ENCODE results near the gene FOXP1.

The FOXP1 gene

GRCh38 chr3:71064291-71064955, 519.1 kb downstream of the FOXP1 start:
- no peaks in the 10 kb centered on the region for H3K9me3 ChIP-seq (ENCODE audit: low read length)
- 0 out of 2 replicates have a peak, but pooled peaks cover 3% of the 10 kb centered on the region for H3F3A ChIP-seq (ENCODE audit: insufficient read depth, low read length)
- no peaks in the 10 kb centered on the region for H3K9me2 ChIP-seq (ENCODE audit: low read depth, low read length)
- H3K27me3 ChIP-seq (ENCODE audit: insufficient read depth, low read length) = no peaks in the 10 kb centered on the region
- H2AFZ ChIP-seq (ENCODE audit: low read length) = no peak overlapping the region
- peak overlapping the region; percentile 72 for H3K4me2 ChIP-seq (ENCODE audit: low read length)
- peak overlapping the region; percentile 43 for H3K9ac ChIP-seq (ENCODE audit: low read length)
- no peak for TF ChIP-seq EZH2 (IDR thresholded peaks at IDR 0.05; ENCODE audit: borderline replicate concordance, low read length)
- TF ChIP-seq, protein P1, sequence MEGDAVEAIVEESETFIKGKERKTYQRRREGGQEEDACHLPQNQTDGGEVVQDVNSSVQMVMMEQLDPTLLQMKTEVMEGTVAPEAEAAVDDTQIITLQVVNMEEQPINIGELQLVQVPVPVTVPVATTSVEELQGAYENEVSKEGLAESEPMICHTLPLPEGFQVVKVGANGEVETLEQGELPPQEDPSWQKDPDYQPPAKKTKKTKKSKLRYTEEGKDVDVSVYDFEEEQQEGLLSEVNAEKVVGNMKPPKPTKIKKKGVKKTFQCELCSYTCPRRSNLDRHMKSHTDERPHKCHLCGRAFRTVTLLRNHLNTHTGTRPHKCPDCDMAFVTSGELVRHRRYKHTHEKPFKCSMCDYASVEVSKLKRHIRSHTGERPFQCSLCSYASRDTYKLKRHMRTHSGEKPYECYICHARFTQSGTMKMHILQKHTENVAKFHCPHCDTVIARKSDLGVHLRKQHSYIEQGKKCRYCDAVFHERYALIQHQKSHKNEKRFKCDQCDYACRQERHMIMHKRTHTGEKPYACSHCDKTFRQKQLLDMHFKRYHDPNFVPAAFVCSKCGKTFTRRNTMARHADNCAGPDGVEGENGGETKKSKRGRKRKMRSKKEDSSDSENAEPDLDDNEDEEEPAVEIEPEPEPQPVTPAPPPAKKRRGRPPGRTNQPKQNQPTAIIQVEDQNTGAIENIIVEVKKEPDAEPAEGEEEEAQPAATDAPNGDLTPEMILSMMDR (IDR thresholded peaks at IDR 0.05; ENCODE audit: low read length) = no peak
- peaks cover 61% of the 10 kb centered on the region for H3K79me2 ChIP-seq (ENCODE audit: insufficient read depth, low read length)
- H3K4me1 ChIP-seq (ENCODE audit: insufficient read depth, low read length, severe bottlenecking) = peaks cover 66% of the 10 kb centered on the region
- peak overlapping the region; percentile 58 for H3K4me3 ChIP-seq (ENCODE audit: low read depth, low read length, poor library complexity, severe bottlenecking)
- peaks cover 16% of the 10 kb centered on the region; the same call in 1 of the 2 replicates for H3K36me3 ChIP-seq (ENCODE audit: insufficient read depth, low read length)
- H4K20me1 ChIP-seq (ENCODE audit: insufficient read depth, low read length) = 0 out of 2 replicates have a peak, but pooled peaks cover 6% of the 10 kb centered on the region
- H3K27ac ChIP-seq (ENCODE audit: low read depth, low read length, poor library complexity, severe bottlenecking) = peak overlapping the region; percentile 36

- peaks cover 67% of the 10 kb centered on the region for H3K79me2 ChIP-seq (ENCODE audit: insufficient read depth, low read length)
- H3K9me2 ChIP-seq (ENCODE audit: low read depth, low read length) = no peaks in the 10 kb centered on the region
- H3K9ac ChIP-seq (ENCODE audit: low read length) = peak overlapping the region; percentile 43
- 0 out of 2 replicates have a peak, but pooled peaks cover 3% of the 10 kb centered on the region for H3F3A ChIP-seq (ENCODE audit: insufficient read depth, low read length)
- TF ChIP-seq EZH2 (IDR thresholded peaks at IDR 0.05; ENCODE audit: borderline replicate concordance, low read length) = no peak
- TF ChIP-seq, protein P1 (IDR thresholded peaks at IDR 0.05; ENCODE audit: low read length) = no peak
- H2AFZ ChIP-seq (ENCODE audit: low read length) = no peak overlapping the region
- peak overlapping the region; percentile 36 for H3K27ac ChIP-seq (ENCODE audit: low read depth, low read length, poor library complexity, severe bottlenecking)
- peaks cover 66% of the 10 kb centered on the region for H3K4me1 ChIP-seq (ENCODE audit: insufficient read depth, low read length, severe bottlenecking)
- peak overlapping the region; percentile 72 for H3K4me2 ChIP-seq (ENCODE audit: low read length)
- H3K9me3 ChIP-seq (ENCODE audit: low read length) = no peaks in the 10 kb centered on the region
- no peaks in the 10 kb centered on the region for H3K27me3 ChIP-seq (ENCODE audit: insufficient read depth, low read length)
- peak overlapping the region; percentile 58 for H3K4me3 ChIP-seq (ENCODE audit: low read depth, low read length, poor library complexity, severe bottlenecking)
- H4K20me1 ChIP-seq (ENCODE audit: insufficient read depth, low read length) = peaks cover 10% of the 10 kb centered on the region; the same call in 1 of the 2 replicates
- H3K36me3 ChIP-seq (ENCODE audit: insufficient read depth, low read length) = peaks cover 13% of the 10 kb centered on the region; the same call in 1 of the 2 replicates
Measured at GRCh38 chr3:71063773-71064290, 519.7 kb downstream of the FOXP1 start.

DNA sequence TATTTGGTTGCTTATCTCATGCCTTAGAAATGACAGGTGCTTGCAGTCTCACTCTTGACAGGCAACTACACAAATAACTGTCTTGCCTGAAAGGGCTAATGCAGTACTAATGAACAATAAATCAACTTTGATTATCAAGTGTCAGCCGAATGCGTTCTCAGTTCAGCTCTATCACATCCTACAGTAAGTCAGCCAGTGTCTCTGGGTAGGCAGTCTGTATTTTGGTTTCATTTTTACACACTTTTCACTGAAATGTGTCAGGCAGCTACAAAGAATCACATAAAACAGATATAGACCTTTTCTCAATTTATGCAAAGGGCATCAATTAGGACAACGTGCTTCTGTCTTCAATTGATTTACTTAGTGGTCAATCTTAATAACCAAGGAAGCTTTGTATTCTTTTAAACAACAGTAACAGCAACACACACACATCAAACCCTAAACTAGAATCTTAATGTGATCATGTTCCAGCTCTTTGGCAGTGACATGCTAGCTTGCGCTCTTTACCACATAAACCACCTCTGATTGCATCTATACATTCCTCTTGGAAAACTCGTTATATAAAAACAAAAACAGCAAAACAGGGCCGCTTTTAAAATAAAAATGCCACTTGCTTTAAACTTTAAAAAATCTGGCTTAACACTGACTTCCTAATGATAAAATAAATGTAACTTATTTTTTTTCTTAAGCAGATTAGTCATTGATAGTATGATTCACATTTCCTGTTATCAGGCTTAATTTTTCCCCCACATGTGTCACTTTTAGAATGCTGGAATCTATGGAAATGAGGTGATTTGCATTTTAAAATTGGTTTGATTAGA, 520.4 kb downstream of the FOXP1 start:
- Histone ChIP-seq H3K4me1 (ENCODE audit: insufficient read depth, low read length, severe bottlenecking) (peaks cover 72% of the 10 kb centered on the region), H3K9ac (ENCODE audit: low read length) (peak overlapping the region; percentile 43)

More for the DNA sequence above, 520.4 kb downstream of the FOXP1 start:
- no peak overlapping the region for H3K27ac ChIP-seq (ENCODE audit: low read depth, low read length, poor library complexity, severe bottlenecking)
- H3K27me3 ChIP-seq (ENCODE audit: insufficient read depth, low read length) = no peaks in the 10 kb centered on the region
- no peaks in the 10 kb centered on the region for H3K9me2 ChIP-seq (ENCODE audit: low read depth, low read length)
- no peaks in the 10 kb centered on the region for H3K9me3 ChIP-seq (ENCODE audit: low read length)
- peaks cover 72% of the 10 kb centered on the region for H3K79me2 ChIP-seq (ENCODE audit: insufficient read depth, low read length)
- H3K4me3 ChIP-seq (ENCODE audit: low read depth, low read length, poor library complexity, severe bottlenecking) = peak overlapping the region; percentile 58
- H4K20me1 ChIP-seq (ENCODE audit: insufficient read depth, low read length) = peaks cover 11% of the 10 kb centered on the region; the same call in 1 of the 2 replicates
- H3K36me3 ChIP-seq (ENCODE audit: insufficient read depth, low read length) = peaks cover 6% of the 10 kb centered on the region; the same call in 1 of the 2 replicates
- TF ChIP-seq, protein P1 (IDR thresholded peaks at IDR 0.05; ENCODE audit: low read length) = no peak
- TF ChIP-seq EZH2 (IDR thresholded peaks at IDR 0.05; ENCODE audit: borderline replicate concordance, low read length) = no peak
- no peak overlapping the region for H2AFZ ChIP-seq (ENCODE audit: low read length)
- H3F3A ChIP-seq (ENCODE audit: insufficient read depth, low read length) = 0 out of 2 replicates have a peak, but pooled peaks cover 1% of the 10 kb centered on the region
- H3K4me2 ChIP-seq (ENCODE audit: low read length) = peak overlapping the region; percentile 72
